Left lung (tissue), 10 donors: Measurements from ENCODE around the gene PNMA8A. TPM values are rescaled to one million over a fixed set of nuclear protein-coding genes. Genes with fewer than 3 reads are reported as not detected.
"Not testable (repeated sequence)": the region's sequence is repeated elsewhere in the genome, so short reads cannot be mapped to it uniquely, and the experiment has no call there.

ENCODE experiments used
- ATAC-seq: fragments of 200-7000 bp; cut with Tn5 transposase; one replicate; pipeline ENCODE4 v1.9.1; 2020; ENCODE audit warnings: moderate library complexity
- DNase-seq, 4 donors: peaks; one replicate each; pipeline ENCODE4 v3.0.0-alpha.2; 2013 to 2020
- H3K27ac ChIP-seq, 2 donors: fragments of 200-600 bp; sonication (generic) in 1 of 2; one replicate each; pipeline versions ENCODE4 v1.5.0 to v1.8.0; 2020 to 2021
- H3K27me3 ChIP-seq, 2 donors: fragments of 200-600 bp; sonication (generic) in 1 of 2; one replicate each; pipeline versions ENCODE4 v1.5.0 to v1.8.0; 2020 to 2021
- H3K36me3 ChIP-seq, 2 donors: fragments of 200-600 bp; sonication (generic) in 1 of 2; one replicate each; pipeline versions ENCODE4 v1.5.0 to v1.8.0; 2020 to 2021
- H3K4me1 ChIP-seq, 2 donors: fragments of 200-600 bp; one replicate each; pipeline ENCODE4 v1.8.0; 2021
- H3K4me3 ChIP-seq, 2 donors: fragments of 200-600 bp; sonication (generic) in 1 of 2; one replicate each; pipeline versions ENCODE4 v1.5.0 to v1.8.0; 2020 to 2021; ENCODE audit warnings: mild to moderate bottlenecking in 1 of 2
- H3K9me3 ChIP-seq, 2 donors: fragments of 200-600 bp; sonication (generic) in 1 of 2; one replicate each; pipeline versions ENCODE4 v1.5.0 to v1.8.0; 2020 to 2021
- CTCF ChIP-seq, 2 donors: fragments of 200-600 bp; sonication (generic) in 1 of 2; IDR thresholded peaks; one replicate each; pipeline versions ENCODE4 v1.5.0 to v1.8.0; 2021; ENCODE audit warnings: antibody characterized with exemption in 2 of 2
- intact Hi-C, 2 donors: fragments of 100-400 bp; cut with DNase I; formaldehyde crosslinking; loops; one replicate each; pipeline versions ENCODE4 v1.11.2 to v1.14.2; 2022
- polyA plus RNA-seq, 6 donors: library from polyadenylated mRNA; unstranded; fragments of 120-200 nt; gene quantifications; one replicate each; pipeline ENCODE4 v1.2.1, GENCODE V29; 2013; ENCODE audit not compliant: insufficient read length in 6 of 6
- total RNA-seq, 2 donors: library from RNA; stranded (reverse); fragmentation: NEBNext Ultra II Directional; extraction: Animal tissue kit (Norgen Biotek cat#: 25700); gene quantifications; one replicate each; pipeline ENCODE4 v1.2.1, GENCODE V29; 2021
- donor health status: DM: no; HTN: yes; CAD: no.
- donor health status: DM: no; HTN: no; CAD: no.

PNMA8A gene
- total and polyA plus RNA-seq, 8 donors: 1.5 to 17.2 (median 13.4) TPM

DNA sequence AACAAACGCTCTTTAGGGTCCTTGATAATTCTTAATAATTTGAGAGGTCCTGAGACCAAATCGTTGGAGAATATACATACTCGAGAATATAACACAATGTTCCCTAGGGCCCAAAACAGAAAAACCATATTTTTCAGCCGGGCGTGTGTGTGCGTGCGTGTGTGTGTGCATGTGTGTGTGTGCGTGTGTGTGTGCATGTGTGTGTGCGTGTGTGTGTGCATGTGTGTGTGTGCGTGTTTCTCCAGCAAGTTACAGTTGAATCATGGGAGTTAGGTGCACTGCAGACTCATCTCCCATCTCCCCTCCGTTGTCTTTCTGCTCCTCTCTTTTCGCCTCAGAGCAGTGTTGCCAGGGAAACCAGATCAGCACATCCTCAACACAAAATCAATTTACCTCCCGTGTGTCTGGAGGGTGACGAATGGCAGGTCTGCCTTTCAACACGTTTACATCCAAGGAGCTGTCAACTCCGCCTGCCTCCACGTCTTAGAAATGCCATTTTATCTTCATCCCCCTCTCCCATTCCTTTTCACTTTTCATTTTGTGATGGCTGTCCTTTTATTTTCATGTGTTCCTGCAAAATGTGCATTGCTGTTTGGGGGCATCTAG is 32.6 kb upstream of the PNMA8A start:
- Histone ChIP-seq H3K27ac (no peak overlapping the region), H3K4me3 (no peak overlapping the region), H3K4me1 (no peaks in the 10 kb centered on the region), H3K9me3 (no peaks in the 10 kb centered on the region), H3K36me3 (no peaks in the 10 kb centered on the region), H3K27me3 (no peaks in the 10 kb centered on the region)
- DNase-seq (no peak), ATAC-seq (no peak)
- TF ChIP-seq CTCF (IDR thresholded peaks at IDR 0.05): no peak
- intact Hi-C loops: no loop called here

- DNase-seq (no peak), ATAC-seq (no peak)
- Histone ChIP-seq H3K4me3 (no peak overlapping the region), H3K27me3 (no peaks in the 10 kb centered on the region), H3K36me3 (no peaks in the 10 kb centered on the region), H3K9me3 (no peaks in the 10 kb centered on the region), H3K27ac (no peak overlapping the region), H3K4me1 (no peaks in the 10 kb centered on the region)
- TF ChIP-seq CTCF (IDR thresholded peaks at IDR 0.05): no peak
- intact Hi-C loops: no loop called here
Measured at GRCh38 chr19:46502891-46503290, 31.5 kb upstream of the PNMA8A start.

DNA sequence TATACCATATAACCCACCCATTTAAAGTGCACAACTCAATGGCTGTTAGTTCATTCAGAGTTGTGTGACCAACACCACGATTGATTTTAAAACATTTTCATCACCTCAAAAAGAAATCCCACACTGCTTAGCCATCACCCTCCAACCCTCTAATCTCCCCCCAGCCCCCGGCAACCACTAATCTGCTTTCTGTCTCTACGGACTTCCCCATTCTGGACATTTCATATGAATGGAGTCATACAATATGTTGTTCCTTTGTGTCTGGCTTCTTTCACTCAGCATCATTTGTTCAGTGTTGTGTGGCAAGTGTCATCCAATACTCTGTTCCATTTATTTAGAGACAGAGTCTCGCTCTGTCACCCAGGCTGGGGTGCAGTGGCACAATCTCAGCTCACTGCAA is 28.3 kb upstream of the PNMA8A start:
- H3K27ac ChIP-seq: no peak overlapping the region
- intact Hi-C loops: no loop called here
- H3K4me1 ChIP-seq: peaks cover 0 to 10% of the 10 kb centered on the region in 2 donors
- no peaks in the 10 kb centered on the region for H3K9me3 ChIP-seq
- no peak for TF ChIP-seq CTCF (IDR thresholded peaks at IDR 0.05)
- H3K4me3 ChIP-seq: no peak overlapping the region
- ATAC-seq (no peak), DNase-seq (no peak)
- H3K27me3 ChIP-seq: peaks cover 0 to 23% of the 10 kb centered on the region in 2 donors
- no peaks in the 10 kb centered on the region for H3K36me3 ChIP-seq

DNA sequence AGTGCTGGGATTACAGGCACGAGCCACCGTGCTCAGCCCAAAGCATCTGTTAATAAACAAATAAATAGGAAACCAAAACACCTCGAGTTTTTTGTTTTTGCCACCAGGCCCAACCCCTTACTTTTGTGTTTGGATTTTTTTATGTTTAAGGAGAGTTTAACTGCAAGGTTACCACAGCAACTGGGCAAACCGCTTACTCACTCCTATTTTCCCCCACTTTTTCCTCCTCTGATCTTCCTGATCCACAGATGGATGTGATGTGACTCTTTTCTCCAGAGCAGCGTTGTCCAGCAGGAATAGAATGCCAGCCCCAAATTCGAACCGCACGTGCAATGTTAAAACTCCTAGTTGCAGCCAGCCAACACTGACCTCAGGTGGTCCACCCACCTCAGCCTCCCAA is 26.4 kb upstream of the PNMA8A start:
- TF ChIP-seq CTCF (IDR thresholded peaks at IDR 0.05): no peak
- H3K4me1 ChIP-seq: peaks cover 3 to 25% of the 10 kb centered on the region in 2 donors
- DNase-seq (peak in 1 of 4 donors; percentile 2), ATAC-seq (no peak)
- H3K27ac ChIP-seq: no peak overlapping the region
- intact Hi-C loops: no loop called here
- H3K9me3 ChIP-seq: no peaks in the 10 kb centered on the region
- H3K27me3 ChIP-seq: peaks cover 9 to 42% of the 10 kb centered on the region in 2 donors
- no peak overlapping the region for H3K4me3 ChIP-seq
- no peaks in the 10 kb centered on the region for H3K36me3 ChIP-seq

DNA sequence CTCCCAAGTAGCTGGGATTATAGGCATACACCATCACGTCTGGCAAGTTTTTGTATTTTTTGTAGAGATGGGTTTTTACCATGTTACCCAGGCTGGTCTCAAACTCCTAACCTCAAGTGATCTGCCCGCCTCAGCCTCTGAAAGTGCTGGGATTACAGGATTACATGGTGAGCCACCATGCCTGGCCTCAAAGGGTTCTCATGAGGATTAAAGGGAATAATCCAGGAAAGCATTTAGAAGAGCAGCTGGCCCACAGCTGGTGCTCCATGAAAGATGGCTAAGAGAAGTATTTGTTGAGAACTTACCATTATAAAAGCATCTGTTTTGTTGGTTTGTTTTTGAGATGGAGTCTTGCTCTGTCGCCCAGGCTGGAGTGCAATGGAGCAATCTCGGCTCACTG is 25.5 kb upstream of the PNMA8A start:
- H3K4me3 ChIP-seq, H3K9me3 ChIP-seq, ATAC-seq, H3K36me3 ChIP-seq, intact Hi-C loops, H3K27ac ChIP-seq, DNase-seq: not testable (repeated sequence)
- Histone ChIP-seq H3K4me1 (peaks cover 3 to 25% of the 10 kb centered on the region in 2 donors), H3K27me3 (peaks cover 9 to 51% of the 10 kb centered on the region in 2 donors)

- Histone ChIP-seq H3K9me3 (no peaks in the 10 kb centered on the region), H3K27ac (no peak overlapping the region), H3K36me3 (no peaks in the 10 kb centered on the region), H3K4me1 (peaks cover 3 to 25% of the 10 kb centered on the region in 2 donors), H3K27me3 (peaks cover 9 to 57% of the 10 kb centered on the region in 2 donors), H3K4me3 (no peak overlapping the region)
- ATAC-seq (no peak), DNase-seq (no peak)
- no peak for TF ChIP-seq CTCF (IDR thresholded peaks at IDR 0.05)
- intact Hi-C loops: no loop called here
Measured at GRCh38 chr19:46496304-46496703, 24.9 kb upstream of the PNMA8A start.
